Colonic mucosa (tissue), 4 donors: ENCODE measurements around the gene BTBD2. TPM values are rescaled to one million over a fixed set of nuclear protein-coding genes. Genes with fewer than 3 reads are reported as not detected.
A peak's percentile ranks its signal among the peaks of the same experiment; 100 is the strongest.

Source experiments
- DNase-seq: peaks from one replicate; pipeline ENCODE4 v3.0.0-alpha.2; 2020
- H3K27ac ChIP-seq: fragments of 200-600 bp; one replicate; pipeline ENCODE4 v1.8.0; 2021
- H3K27me3 ChIP-seq: fragments of 200-600 bp; one replicate; pipeline ENCODE4 v1.8.0; 2021
- H3K36me3 ChIP-seq: fragments of 200-600 bp; one replicate; pipeline ENCODE4 v1.8.0; 2021
- H3K4me1 ChIP-seq: fragments of 200-600 bp; one replicate; pipeline ENCODE4 v1.8.0; 2021; ENCODE audit warnings: mild to moderate bottlenecking
- H3K4me3 ChIP-seq: fragments of 200-600 bp; one replicate; pipeline ENCODE4 v1.8.0; 2021
- H3K9ac ChIP-seq, 2 donors: one replicate each; pipeline ENCODE4 v1.7.0; 2013; ENCODE audit warnings: control low read depth in 2 of 2, low read depth in 2 of 2, low read length in 2 of 2
- H3K9me3 ChIP-seq: fragments of 200-600 bp; one replicate; pipeline ENCODE4 v1.8.0; 2021
- intact Hi-C: fragments of 100-400 bp; cut with DNase I; formaldehyde crosslinking; loops from one replicate; pipeline ENCODE4 v1.14.1; 2022
- total RNA-seq, 2 donors: library from RNA; stranded (reverse); fragmentation: NEBNext Ultra II Directional in 1 of 2; extraction: Animal tissue kit (Norgen Biotek cat#: 25700) in 1 of 2; gene quantifications; one replicate each; pipeline ENCODE4 v1.2.1, GENCODE V29; 2021
- TF ChIP-seq, protein P1 (sequence below): fragments of 200-600 bp; IDR thresholded peaks from one replicate; pipeline ENCODE4 v1.8.0; 2022; ENCODE audit warnings: antibody characterized with exemption, mild to moderate bottlenecking
- donor health status: healthy.
- donor health status: DM: no; HTN: no; CAD: no.
- donor health status: DM: no; HTN: no; CAD: no.

BTBD2 gene
- total RNA-seq, 2 donors from 2014 or later = 74.5 to 81.5 TPM

DNA sequence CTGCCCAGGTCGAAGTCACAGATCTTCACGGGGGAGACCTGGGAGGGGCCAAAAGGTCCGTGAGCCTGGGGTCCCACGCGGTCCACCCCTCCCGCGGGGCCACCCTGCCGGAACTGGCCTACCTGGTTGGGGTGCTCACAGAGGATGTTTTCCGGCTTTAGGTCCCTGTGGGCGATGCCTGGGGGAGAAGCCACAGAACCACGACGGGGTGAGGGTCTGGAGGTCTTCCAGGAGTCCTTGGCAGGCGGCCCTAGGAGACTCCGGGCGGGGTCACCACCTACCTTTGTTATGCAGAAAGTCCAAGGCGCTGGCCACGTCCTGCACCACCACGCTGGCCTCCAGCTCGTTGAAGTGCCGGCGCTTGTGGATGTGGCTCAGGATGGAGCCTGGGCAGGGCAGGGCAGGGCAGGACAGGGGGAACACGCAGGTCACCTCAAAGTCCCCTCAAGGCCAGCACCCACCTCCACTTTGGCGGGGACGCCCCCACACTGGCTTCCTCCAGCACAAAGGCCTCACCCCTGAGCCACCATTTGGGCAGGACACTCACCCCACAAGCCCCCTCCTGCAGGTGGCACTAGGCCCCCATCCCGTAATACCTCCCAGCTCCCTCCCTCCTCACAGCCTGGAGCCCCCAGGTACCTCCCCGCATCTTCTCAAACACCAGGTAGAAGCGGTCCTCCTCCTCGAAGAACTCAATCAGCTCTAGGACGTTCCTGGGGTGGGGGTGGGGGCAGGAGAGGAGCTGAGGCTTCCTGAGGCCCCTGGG, 27.2 kb upstream of the BTBD2 start:
- H3K9ac ChIP-seq = peak overlapping the region; percentile 81 to 83
- H3K4me1 ChIP-seq = peaks cover 24% of the 10 kb centered on the region
- H3K36me3 ChIP-seq = peaks cover 42% of the 10 kb centered on the region

DNA sequence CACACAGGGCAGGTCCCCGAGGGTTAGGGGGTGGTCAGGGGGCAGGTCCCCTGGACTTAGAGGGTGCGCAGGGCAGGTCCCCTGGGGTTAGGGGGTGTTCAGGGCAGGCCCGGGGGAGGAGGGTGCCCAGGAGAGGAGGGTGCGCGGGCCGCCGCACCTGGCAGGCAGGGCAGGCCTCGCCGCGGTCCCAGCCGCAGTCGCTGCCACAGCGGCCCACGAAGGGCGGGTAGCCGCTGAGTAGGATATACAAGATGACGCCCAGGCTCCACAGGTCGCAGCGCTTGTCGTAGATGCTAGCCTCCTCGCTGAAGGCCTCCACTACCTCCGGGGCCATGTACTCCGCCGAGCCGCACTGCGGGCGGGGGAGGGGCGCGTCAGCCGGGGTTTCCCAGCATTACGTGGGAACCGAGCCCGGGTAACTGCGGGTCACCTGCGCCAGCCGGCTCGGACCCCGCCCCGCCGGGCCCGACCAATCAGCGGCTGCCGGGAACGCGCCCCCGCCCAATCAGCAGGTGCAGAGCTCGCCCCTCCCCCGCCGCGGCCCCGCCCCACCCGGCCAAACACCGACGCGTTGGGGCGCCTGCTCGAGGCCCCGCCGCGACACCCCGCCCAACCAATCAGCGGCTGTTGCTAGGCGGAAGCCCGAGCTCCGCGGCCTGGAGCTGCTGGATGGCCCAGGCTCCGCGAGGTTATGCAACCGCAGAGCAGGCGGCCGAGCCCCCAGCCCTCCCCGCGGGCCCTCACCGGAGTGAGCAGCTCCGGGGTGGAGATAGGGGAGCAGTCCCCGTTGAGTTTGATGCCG, 26.4 kb upstream of the BTBD2 start:
- Histone ChIP-seq H3K27ac (peak overlapping the region; percentile 85), H3K27me3 (no peaks in the 10 kb centered on the region), H3K9me3 (no peaks in the 10 kb centered on the region), H3K9ac (peak overlapping the region; percentile 84 to 89), H3K36me3 (peaks cover 42% of the 10 kb centered on the region), H3K4me1 (peaks cover 21% of the 10 kb centered on the region), H3K4me3 (peak overlapping the region; percentile 30)
- DNase-seq = peak; percentile 99
- intact Hi-C loops = no loop called here
- TF ChIP-seq, protein P1, sequence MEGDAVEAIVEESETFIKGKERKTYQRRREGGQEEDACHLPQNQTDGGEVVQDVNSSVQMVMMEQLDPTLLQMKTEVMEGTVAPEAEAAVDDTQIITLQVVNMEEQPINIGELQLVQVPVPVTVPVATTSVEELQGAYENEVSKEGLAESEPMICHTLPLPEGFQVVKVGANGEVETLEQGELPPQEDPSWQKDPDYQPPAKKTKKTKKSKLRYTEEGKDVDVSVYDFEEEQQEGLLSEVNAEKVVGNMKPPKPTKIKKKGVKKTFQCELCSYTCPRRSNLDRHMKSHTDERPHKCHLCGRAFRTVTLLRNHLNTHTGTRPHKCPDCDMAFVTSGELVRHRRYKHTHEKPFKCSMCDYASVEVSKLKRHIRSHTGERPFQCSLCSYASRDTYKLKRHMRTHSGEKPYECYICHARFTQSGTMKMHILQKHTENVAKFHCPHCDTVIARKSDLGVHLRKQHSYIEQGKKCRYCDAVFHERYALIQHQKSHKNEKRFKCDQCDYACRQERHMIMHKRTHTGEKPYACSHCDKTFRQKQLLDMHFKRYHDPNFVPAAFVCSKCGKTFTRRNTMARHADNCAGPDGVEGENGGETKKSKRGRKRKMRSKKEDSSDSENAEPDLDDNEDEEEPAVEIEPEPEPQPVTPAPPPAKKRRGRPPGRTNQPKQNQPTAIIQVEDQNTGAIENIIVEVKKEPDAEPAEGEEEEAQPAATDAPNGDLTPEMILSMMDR = no peak

More for the DNA sequence above, 27.2 kb upstream of the BTBD2 start:
- no peak overlapping the region for H3K4me3 ChIP-seq
- peak; percentile 65 for DNase-seq
- H3K27me3 ChIP-seq = no peaks in the 10 kb centered on the region
- intact Hi-C loops = no loop called here
- TF ChIP-seq, protein P1 = no peak
- peak overlapping the region; percentile 73 for H3K27ac ChIP-seq
- no peaks in the 10 kb centered on the region for H3K9me3 ChIP-seq

DNA sequence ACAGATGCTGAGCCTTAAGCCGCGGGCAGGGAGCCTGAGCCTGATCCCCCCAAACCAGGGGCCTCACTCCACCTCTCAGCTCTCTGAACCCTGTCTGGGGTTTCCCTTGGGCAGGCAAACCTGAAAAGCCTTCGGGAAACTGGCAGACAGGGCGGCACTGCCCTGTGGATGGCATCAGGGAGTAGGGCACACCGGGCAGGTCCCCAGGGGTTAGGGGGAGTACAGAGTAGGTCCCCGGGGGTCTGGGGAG, 25.8 kb upstream of the BTBD2 start:
- peaks cover 41% of the 10 kb centered on the region for H3K36me3 ChIP-seq
- TF ChIP-seq, protein P1 = no peak
- no peaks in the 10 kb centered on the region for H3K9me3 ChIP-seq
- H3K4me3 ChIP-seq = peak overlapping the region; percentile 30
- no peaks in the 10 kb centered on the region for H3K27me3 ChIP-seq
- H3K4me1 ChIP-seq = peaks cover 21% of the 10 kb centered on the region
- H3K9ac ChIP-seq = peak overlapping the region; percentile 84 to 89
- intact Hi-C loops = no loop called here
- peak overlapping the region; percentile 85 for H3K27ac ChIP-seq
- no peak for DNase-seq

DNA sequence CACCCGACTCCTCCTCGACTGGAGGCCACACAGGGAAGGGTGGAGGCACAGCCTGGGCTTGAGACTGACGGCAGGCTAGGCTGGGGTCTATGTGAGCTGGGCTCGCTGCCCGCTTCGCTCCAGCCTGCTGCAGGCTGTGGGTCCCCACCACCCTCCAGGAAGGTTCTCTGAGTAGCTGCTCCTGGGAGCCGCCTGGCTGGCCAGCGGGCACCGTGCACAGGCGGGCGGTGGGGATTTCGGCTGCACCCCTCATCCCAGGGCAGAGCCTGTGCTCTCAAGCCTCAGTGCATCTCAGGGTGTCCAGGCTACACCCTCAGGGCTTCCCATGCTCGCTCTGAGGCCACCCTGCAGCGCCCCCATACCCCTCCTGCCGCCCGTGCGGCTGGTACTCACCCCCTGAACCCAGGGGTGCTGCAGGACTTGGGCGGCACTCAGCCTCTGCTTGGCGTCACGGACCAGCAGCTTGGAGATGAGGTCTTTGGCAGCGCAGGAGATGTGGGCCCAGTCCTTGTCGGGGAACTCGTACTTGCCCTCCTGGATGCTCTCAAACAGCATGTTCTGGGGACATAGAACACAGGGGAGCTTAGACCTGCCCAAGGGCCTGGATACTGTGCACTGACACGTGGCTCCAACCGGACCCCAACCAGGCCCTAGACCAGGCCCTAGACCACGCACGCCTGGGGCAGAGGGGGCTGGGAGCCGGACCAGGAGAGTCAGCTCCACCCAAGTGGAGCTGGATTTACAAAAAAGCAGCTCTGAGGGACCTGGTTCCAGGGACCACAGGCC, 25.3 kb upstream of the BTBD2 start:
- intact Hi-C loops = no loop called here
- TF ChIP-seq, protein P1 = no peak
- peaks cover 21% of the 10 kb centered on the region for H3K4me1 ChIP-seq
- H3K9me3 ChIP-seq = peaks cover under 1% of the 10 kb centered on the region
- H3K9ac ChIP-seq = peak overlapping the region; percentile 84 to 89
- H3K4me3 ChIP-seq = no peak overlapping the region
- no peaks in the 10 kb centered on the region for H3K27me3 ChIP-seq
- peak overlapping the region; percentile 85 for H3K27ac ChIP-seq
- no peak for DNase-seq
- H3K36me3 ChIP-seq = peaks cover 35% of the 10 kb centered on the region

DNA sequence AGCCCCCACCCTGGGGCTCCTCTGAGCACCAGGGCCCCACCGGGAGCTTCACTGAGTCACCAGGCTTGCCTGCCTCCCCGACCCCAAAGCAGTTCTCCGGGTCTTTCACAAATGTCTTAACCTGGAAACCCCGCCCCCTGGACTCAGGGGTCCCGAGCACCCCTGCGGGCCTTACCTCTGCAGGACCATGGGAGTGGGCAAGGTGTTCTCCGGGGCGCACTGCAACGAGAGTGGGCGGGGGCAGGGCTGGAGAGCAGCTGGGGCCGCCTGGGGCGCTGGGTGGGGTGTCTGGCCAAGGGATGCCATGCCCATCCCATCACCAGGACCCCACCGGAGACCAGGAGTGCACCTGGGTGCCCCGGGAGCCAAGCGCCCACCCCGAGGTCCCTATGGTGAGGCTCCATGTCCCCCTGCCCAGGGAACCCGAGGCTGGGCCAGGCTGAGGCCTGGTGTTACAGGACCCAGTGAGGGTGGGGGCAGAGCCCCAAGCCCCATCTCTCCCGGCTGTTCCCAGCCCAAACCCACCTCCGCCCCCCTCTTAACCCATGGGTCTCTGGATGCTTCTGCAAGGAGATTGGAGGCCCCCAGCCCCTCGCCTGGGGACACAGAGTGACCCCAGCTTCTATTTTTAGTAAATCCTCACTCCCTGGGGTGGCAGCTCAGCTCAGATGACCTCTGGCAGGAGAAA, 24.6 kb upstream of the BTBD2 start:
- TF ChIP-seq, protein P1 = no peak
- Histone ChIP-seq H3K9ac (no peak overlapping the region), H3K4me1 (peaks cover 21% of the 10 kb centered on the region), H3K27ac (no peak overlapping the region), H3K4me3 (no peak overlapping the region), H3K9me3 (peaks cover 3% of the 10 kb centered on the region), H3K36me3 (peaks cover 28% of the 10 kb centered on the region), H3K27me3 (no peaks in the 10 kb centered on the region)
- DNase-seq = no peak
- intact Hi-C loops = no loop called here
